Measurements from ENCODE around the gene CHAT.

CHAT gene

GRCh38 chr10:49610458-49611165 is 3.2 kb upstream of the CHAT start:
- TF ChIP-seq CTCF (IDR thresholded peaks at IDR 0.05; ENCODE audit: low read depth, low read length) = no peak
- in situ Hi-C loops (cut with HindIII; ENCODE audit: low sequenced_read_pairs) = no loop called here
- no peak overlapping the region for H3K4me3 ChIP-seq (ENCODE audit: low read depth, low read length)
- DNase-seq (ENCODE audit: low read depth, low spot score) = no peak

- H3K4me3 ChIP-seq (ENCODE audit: low read depth, low read length) = no peak overlapping the region
- no peak for DNase-seq (ENCODE audit: low read depth, low spot score)
- in situ Hi-C loops (cut with HindIII; ENCODE audit: low sequenced_read_pairs) = no loop called here
- TF ChIP-seq CTCF (IDR thresholded peaks at IDR 0.05; ENCODE audit: low read depth, low read length) = no peak
These were observed 2.5 kb upstream of the CHAT start for GRCh38 chr10:49611166-49611815.

- no peak overlapping the region for H3K4me3 ChIP-seq (ENCODE audit: low read depth, low read length)
- in situ Hi-C loops (cut with HindIII; ENCODE audit: low sequenced_read_pairs) = no loop called here
- no peak for DNase-seq (ENCODE audit: low read depth, low spot score)
- no peak for TF ChIP-seq CTCF (IDR thresholded peaks at IDR 0.05; ENCODE audit: low read depth, low read length)
These were observed 1.9 kb upstream of the CHAT start for GRCh38 chr10:49611816-49612512.

GRCh38 chr10:49612513-49613164 is 1.2 kb upstream of the CHAT start:
- no peak overlapping the region for H3K4me3 ChIP-seq (ENCODE audit: low read depth, low read length)
- no peak for TF ChIP-seq CTCF (IDR thresholded peaks at IDR 0.05; ENCODE audit: low read depth, low read length)
- in situ Hi-C loops (cut with HindIII; ENCODE audit: low sequenced_read_pairs) = no loop called here
- DNase-seq (ENCODE audit: low read depth, low spot score) = no peak

- no peak overlapping the region for H3K4me3 ChIP-seq (ENCODE audit: low read depth, low read length)
- DNase-seq (ENCODE audit: low read depth, low spot score) = no peak
- in situ Hi-C loops (cut with HindIII; ENCODE audit: low sequenced_read_pairs) = no loop called here
- no peak for TF ChIP-seq CTCF (IDR thresholded peaks at IDR 0.05; ENCODE audit: low read depth, low read length)
These were observed 514 bp upstream of the CHAT start for GRCh38 chr10:49613165-49613881.

Measured in astrocyte of the spinal cord (primary cell).